Common myeloid progenitor, CD34-positive (primary cell): Measurements from ENCODE around the gene RBBP8NL.

ENCODE experiments used
- CTCF ChIA-PET: fragments of 350-600 bp; sonication (Branson Sonifier 250); formaldehyde crosslinking; loops from one replicate; lab custom pipeline; 2021; ENCODE audit warnings: antibody characterized with exemption; lab: Charles Lee
- POLR2A ChIA-PET: fragments of 350-600 bp; sonication (Branson Sonifier 250); formaldehyde crosslinking; loops from one replicate; lab custom pipeline; 2021; ENCODE audit warnings: antibody characterized with exemption; lab: Charles Lee
- DNase-seq, 3 donors: peaks; one replicate each; pipeline versions ENCODE4 v3.0.0 to v3.0.0-alpha.2; 2013
- H3K27ac ChIP-seq, 2 experiments: 1 replicate in 1 of 2; 2 replicates in 1 of 2; pipeline ENCODE4 v1.7.0; 2013; ENCODE audit warnings: inconsistent platforms in 2 of 2, low read length in 2 of 2, mild to moderate bottlenecking in 2 of 2, low read depth in 1 of 2, moderate library complexity in 1 of 2; ENCODE audit not compliant: severe bottlenecking in 2 of 2, insufficient read depth in 1 of 2, poor library complexity in 1 of 2
- H3K27me3 ChIP-seq, 5 experiments: replicated peaks in 2 of 5; 1 replicate in 3 of 5; 2 replicates in 2 of 5; pipeline versions ENCODE4 v1.6.1 to v1.7.0; 2013; ENCODE audit warnings: low read length in 4 of 5, mild to moderate bottlenecking in 2 of 5, moderate library complexity in 2 of 5, inconsistent platforms in 1 of 5; ENCODE audit not compliant: insufficient read depth in 5 of 5, control insufficient read depth in 4 of 5
- H3K36me3 ChIP-seq, 4 experiments: 1 replicate in 2 of 4; 2 replicates in 2 of 4; pipeline versions ENCODE4 v1.6.1 to v1.7.0; 2013; ENCODE audit warnings: low read length in 3 of 4, control low read depth in 1 of 4, mild to moderate bottlenecking in 1 of 4; ENCODE audit not compliant: control insufficient read depth in 4 of 4, insufficient read depth in 4 of 4
- H3K4me1 ChIP-seq, 4 experiments: 1 replicate in 3 of 4; 2 replicates in 1 of 4; pipeline versions ENCODE4 v1.6.1 to v1.7.1; 2013; ENCODE audit warnings: low read length in 3 of 4, mild to moderate bottlenecking in 3 of 4, control low read depth in 1 of 4, inconsistent platforms in 1 of 4, moderate library complexity in 1 of 4; ENCODE audit not compliant: control insufficient read depth in 4 of 4, insufficient read depth in 4 of 4; ENCODE audit errors: control extremely low read depth in 1 of 4
- H3K4me3 ChIP-seq, 7 experiments: 1 replicate in 4 of 7; 2 replicates in 3 of 7; pipeline versions ENCODE4 v1.5.1 to v1.7.0; 2013; ENCODE audit warnings: mild to moderate bottlenecking in 7 of 7, low read length in 6 of 7, moderate library complexity in 6 of 7, inconsistent platforms in 2 of 7, low read depth in 2 of 7, control low read depth in 1 of 7; ENCODE audit not compliant: insufficient read depth in 4 of 7, control insufficient read depth in 1 of 7; ENCODE audit errors: extremely low read depth in 1 of 7
- H3K9me3 ChIP-seq, 5 experiments: 1 replicate in 4 of 5; 2 replicates in 1 of 5; pipeline versions ENCODE4 v1.6.1 to v1.7.1; 2013; ENCODE audit warnings: low read length in 4 of 5, mild to moderate bottlenecking in 2 of 5, inconsistent platforms in 1 of 5, low read depth in 1 of 5, moderate library complexity in 1 of 5; ENCODE audit not compliant: control insufficient read depth in 4 of 5, insufficient read depth in 2 of 5; ENCODE audit errors: control extremely low read depth in 1 of 5
- WGBS: methylation state at CpG from one replicate; pipeline ENCODE4 v1.1.5; 2013; ENCODE audit not compliant: insufficient coverage; 5-methylcytosine and 5-hydroxymethylcytosine counted together

The RBBP8NL gene

DNA sequence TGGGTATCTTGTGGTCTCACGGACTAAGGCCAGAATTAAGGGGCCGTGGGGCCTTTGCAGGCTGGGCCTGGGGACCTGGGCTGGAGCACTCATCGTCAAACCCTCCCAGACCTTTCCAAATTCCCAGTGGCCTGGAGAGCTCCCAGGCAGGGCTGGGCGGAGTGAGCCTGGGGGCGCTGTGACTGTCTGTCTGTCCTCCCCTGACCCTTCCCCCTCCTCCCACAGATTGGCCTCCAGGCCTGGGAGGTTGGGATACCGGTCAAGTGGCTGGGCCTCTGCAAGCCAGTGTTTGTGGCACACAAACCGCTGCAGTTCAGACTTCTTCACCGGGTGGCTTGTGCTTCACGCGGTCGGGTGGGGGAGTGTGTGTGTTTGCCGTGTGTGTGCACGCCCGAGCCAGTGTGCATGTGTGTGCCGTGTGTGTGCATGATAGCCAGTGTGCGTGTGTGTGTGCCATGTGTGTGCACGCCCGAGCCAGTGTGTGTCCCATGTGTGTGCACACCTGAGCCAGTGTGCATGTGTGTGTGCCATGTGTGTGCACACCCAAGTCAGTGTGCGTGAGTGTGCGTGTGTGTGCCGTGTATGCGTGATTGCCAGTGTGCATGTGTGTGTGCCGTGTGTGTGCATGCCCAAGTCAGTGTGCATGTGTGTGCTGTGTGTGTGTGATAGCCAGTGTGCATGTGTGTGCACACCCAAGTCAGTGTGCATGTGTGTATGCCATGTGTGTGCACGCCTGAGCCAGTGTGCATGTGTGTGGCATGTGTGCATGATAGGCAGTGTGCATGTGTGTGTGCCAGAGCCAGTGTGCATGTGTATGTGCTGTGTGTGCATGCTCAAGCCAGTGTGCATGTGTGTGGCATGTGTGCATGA is 6.3 kb downstream of the RBBP8NL start:
- POLR2A ChIA-PET, result no interaction called here
- 85% methylated on average over 8 of the region's 24 CpGs for whole genome bisulfite sequencing
- Histone ChIP-seq H3K27me3 (peaks cover 0 to 17% (median 0%) of the 10 kb centered on the region in 5 experiments), H3K4me1 (no peaks in the 10 kb centered on the region), H3K27ac (no peak overlapping the region), H3K9me3 (no peaks in the 10 kb centered on the region), H3K36me3 (no peaks in the 10 kb centered on the region), H3K4me3 (no peak overlapping the region)
- CTCF ChIA-PET, result interaction anchor here (0.5 kb wide), 1 partner anchor 1196 kb away, joined by 3 read pairs; no protein-coding TSS in a partner anchor
- DNase-seq, result no peak

DNA sequence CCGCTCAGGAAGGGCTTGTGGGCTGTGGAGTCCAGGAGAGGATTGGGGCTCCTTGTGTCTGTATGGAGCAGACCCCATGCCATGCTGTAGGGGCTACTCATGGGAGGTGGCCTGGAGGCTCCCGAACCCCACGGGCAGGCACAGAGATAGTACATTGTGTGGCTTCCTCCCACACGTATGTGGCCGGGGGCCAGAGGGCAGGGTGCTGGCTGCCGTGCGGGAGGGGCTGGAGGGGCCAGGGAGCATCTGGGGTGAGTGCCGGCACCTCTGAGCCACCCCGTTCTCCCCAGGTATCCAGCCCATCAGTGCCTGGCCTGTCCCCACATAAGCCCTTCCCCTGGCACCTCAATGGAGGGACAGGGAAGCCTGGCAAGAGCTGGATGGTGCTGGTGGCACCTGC is 7.6 kb downstream of the RBBP8NL start:
- no peaks in the 10 kb centered on the region for H3K9me3 ChIP-seq
- peaks cover 0 to 17% (median 0%) of the 10 kb centered on the region in 5 experiments for H3K27me3 ChIP-seq
- H3K4me1 ChIP-seq, result no peaks in the 10 kb centered on the region
- no peak overlapping the region for H3K27ac ChIP-seq
- H3K4me3 ChIP-seq, result no peak overlapping the region
- CTCF ChIA-PET, result interaction anchor here (1.5 kb wide), 1 partner anchor 10 kb away, joined by 3 read pairs; no protein-coding TSS in a partner anchor
- WGBS, result 93% methylated on average over 8 of the region's 9 CpGs
- no peaks in the 10 kb centered on the region for H3K36me3 ChIP-seq
- DNase-seq, result no peak
- POLR2A ChIA-PET, result no interaction called here

DNA sequence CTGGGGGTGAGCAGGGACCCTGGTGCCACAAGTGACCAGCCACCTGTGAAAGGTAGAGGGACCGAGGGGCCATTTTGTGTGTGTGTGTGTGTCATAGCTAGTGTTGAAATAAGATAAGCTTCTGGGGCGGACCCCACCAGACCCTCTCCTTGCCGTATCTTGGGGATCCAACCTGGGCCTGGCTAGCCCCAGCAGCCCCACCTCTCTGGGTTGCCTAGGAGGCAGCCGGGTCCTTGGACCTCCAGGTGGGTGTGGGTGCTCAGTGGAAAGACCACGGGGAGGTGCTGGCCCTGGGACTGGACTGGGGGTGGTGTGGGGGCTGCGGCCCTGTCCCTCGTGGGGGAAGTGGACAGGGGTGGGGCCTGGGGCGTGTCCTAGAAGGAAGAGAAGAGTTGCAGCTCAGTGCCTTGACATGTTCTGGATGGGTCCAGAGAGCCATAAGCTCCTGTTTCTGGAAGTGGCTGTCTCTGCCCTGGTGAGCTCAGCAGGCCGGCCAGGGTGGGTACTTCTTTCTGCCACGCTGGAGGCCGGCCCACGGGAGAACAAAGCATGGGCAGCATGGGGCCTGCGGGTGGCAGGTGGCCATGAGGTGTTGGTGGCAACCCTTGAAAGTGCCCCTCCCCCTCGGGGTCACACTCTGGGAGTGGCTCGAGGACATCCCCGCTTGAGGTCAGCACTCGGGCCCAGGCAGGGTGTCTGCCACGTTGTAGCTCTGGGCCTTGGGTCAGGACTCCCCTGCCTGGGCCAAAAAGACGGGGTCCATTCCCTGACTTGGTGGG is 8.4 kb downstream of the RBBP8NL start:
- CTCF ChIA-PET, result interaction anchor here (0.7 to 1.5 kb wide), 2 partner anchors 9 kb away, joined by 3 to 4 read pairs; no protein-coding TSS in a partner anchor
- 93% methylated on average over 12 of the region's 19 CpGs for WGBS
- H3K27ac ChIP-seq, result no peak overlapping the region
- H3K9me3 ChIP-seq, result no peaks in the 10 kb centered on the region
- peaks cover 0 to 13% (median 0%) of the 10 kb centered on the region in 5 experiments for H3K27me3 ChIP-seq
- POLR2A ChIA-PET, result no interaction called here
- H3K36me3 ChIP-seq, result no peaks in the 10 kb centered on the region
- H3K4me1 ChIP-seq, result no peaks in the 10 kb centered on the region
- no peak overlapping the region for H3K4me3 ChIP-seq
- DNase-seq, result no peak

DNA sequence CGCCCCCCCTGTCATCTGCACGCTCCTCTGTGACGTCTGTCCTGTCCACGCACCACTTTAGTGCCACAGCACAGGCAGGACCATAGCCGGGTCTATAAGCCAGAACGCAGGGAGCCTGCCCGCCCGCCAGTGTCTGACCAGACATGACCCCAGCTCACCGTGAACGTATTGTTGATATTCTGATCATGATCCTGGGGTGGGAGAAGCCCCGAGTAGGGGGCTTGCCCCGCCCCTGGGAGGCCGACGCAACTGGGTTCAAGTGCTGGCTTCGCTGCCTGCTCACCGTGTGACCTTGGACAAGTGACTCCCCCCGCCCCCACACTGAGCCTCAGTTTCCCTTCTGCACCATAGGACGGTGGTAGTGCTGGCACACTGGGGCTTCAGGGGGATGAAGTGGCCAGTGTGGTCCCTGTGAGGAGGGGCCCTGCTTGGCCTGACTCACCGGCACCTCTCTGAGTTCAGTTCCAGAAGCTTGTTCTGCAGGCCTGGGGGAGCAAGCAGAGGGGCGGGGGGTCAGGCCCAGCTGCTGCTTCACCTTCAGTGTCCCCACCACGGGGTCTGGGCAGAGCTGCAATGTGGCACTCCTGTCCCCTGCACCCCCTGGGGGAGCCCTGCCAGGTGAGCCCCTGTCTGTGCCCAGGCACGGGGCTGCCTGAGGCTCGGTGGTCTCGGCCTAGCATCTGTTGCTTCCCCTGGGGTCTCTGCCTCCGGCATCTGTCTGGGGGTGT is 9.2 kb downstream of the RBBP8NL start:
- no peak overlapping the region for H3K27ac ChIP-seq
- H3K9me3 ChIP-seq, result no peaks in the 10 kb centered on the region
- no peaks in the 10 kb centered on the region for H3K36me3 ChIP-seq
- no peak for DNase-seq
- H3K4me3 ChIP-seq, result no peak overlapping the region
- peaks cover 0 to 5% (median 0%) of the 10 kb centered on the region in 5 experiments for H3K27me3 ChIP-seq
- H3K4me1 ChIP-seq, result no peaks in the 10 kb centered on the region
- WGBS, result 91% methylated on average over 17 of the region's 25 CpGs
- ChIA-PET POLR2A (no interaction called here), CTCF (interaction anchor here (0.7 kb wide), 1 partner anchor 8 kb away, joined by 4 read pairs; no protein-coding TSS in a partner anchor)

DNA sequence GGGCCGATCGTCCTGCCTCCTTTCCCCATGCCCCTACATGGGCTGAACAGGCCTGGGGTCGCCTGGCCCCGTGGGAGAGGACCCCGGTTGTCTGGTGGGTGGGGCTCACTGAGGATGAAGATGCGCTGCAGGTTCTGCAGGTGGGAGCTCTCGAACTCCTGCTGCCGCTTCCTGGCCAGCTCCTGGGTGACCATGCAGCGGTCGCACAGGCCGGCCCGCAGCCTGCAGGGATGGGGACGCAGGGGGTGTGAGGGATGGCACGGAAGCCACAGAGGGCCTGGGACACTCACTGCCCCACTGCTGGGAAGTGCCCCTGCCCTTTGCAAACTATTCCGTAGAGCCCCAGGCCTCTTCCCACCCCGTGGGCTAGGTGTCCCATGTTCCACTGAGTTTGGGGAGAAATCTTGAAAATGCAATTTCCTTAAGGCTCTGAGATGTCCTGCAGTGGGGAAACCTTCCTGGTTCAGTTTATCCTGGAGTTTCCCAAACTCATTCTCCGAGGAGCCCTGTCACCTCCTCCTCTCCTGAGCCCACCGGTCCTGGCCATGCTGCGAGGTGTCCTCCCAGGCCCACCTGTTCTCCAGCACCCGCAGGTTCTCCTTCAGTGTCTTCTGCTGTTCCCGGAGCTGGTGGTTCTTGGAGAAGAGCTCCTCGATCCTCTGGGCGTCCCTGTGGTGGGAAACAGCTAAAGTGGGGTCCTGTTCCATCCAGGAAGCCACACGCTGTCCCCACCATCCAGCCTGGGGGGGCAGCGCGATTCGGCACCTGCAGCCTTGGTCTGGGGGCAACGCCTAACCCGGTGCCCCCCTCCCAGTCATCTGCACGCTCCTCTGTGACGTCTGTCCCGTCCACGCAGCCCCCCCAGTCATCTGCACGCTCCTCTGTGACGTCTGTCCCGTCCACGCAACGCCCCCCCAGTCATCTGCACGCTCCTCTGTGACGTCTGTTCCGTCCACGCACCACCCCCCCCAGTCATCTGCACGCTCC is 10.4 kb downstream of the RBBP8NL start:
- ChIA-PET CTCF (interaction anchor here (0.5 kb wide), 1 partner anchor 372 kb away, joined by 4 read pairs; no protein-coding TSS in a partner anchor), POLR2A (no interaction called here)
- Histone ChIP-seq H3K27me3 (no peaks in the 10 kb centered on the region), H3K27ac (no peak overlapping the region), H3K9me3 (no peaks in the 10 kb centered on the region), H3K4me3 (no peak overlapping the region), H3K36me3 (no peaks in the 10 kb centered on the region), H3K4me1 (no peaks in the 10 kb centered on the region)
- 91% methylated on average over 23 of the region's 43 CpGs for WGBS
- no peak for DNase-seq
